ENCODE results near the gene SLC5A1.

The SLC5A1 gene

GRCh38 chr22:32042924-32043323 lies at the start of gene SLC5A1:
Gene SLC5A1, plus strand, starts transcription at chr22:32043261. Its CDS starts 21 bp downstream, at chr22:32043282.
- DNase-seq = peak; percentile 91

DNA sequence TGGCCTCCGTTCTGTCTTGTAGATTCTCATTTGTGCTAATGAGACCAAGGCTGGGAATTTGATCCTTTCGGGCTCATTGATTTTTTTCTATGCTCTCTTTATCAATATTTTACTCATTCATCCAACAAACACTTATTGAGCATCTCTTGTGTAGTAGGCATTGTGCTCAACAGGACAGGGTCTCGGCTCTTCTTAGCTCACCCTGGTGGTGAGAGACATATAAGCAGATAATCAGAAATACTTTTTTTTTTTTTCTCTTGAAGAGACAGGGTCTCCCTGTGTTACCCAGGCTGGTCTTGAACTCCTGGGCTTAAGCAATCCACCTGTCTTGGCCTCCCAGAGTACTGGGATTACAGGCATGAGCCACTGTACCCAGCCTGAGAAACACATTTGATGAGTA lies 48.0 kb upstream of the SLC5A1 start:
- DNase-seq = no peak

GRCh38 chr22:31995807-31996206 lies 47.3 kb upstream of the SLC5A1 start:
- no peak for DNase-seq

DNA sequence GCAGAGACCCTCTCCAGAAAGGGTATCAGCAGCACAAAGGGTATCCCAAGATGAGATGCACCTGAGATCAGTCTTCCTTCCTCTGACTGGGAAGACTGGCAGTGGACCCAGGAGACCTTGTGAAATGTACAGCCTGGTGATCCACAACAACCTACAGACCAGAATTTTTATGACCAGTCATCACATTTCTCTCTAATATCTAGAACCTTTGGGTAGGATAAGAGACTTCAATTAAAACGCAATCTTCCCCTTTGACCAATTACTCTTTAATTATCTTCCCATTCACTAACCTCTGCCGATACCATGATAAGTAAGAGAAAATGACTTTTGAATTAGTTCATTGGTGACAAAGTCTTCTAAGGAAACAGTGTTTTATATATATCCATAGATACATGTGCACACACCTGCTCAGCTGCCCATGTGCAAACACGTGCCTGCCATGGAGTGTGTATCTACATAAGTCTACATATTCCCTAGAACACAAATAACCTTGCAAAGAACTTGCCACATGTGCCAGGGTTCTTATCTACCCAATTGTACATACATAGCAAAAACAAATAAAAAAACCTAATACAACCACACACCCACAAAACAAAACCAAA lies 44.2 kb upstream of the SLC5A1 start:
- no peak for DNase-seq

DNA sequence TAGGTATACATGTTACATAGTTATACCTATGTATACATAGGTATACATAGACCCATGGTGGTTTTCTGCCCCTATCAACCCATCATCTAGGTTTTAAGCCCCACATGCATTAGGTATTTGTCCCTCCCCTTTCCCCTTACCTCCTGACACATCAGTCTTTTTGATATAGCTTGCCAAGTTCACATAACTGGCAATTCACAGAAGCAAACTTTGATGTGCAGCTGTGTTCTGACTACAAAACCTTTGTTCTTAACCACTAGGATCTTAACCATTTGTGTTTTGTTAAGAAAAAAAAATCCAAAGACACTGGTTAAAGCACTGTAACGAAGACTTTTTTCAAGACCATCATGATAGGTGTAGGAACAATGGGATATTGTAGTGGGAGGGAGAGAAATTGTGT lies 42.9 kb upstream of the SLC5A1 start:
- DNase-seq = no peak

GRCh38 chr22:32005453-32005852 lies 37.6 kb upstream of the SLC5A1 start:
- DNase-seq = no peak

DNA sequence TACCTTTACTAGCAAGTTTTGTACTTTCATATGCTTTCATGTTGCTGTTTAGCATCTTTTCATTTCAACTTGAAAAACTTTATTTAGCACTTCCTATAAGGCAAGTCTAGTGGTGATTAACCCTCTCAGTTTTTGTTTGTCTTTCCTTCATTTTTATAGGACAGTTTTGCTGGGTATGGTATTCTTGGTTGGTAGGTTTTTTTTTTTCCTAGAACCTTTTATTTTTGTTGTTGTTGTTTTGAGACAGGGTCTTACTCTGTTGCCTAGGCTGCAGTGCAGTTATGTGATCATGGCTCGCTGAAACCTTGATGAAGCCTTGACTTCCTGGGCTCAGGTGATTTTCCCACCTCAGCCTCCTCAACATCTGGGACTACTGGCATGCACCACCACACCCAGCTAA lies 29.9 kb upstream of the SLC5A1 start:
- no peak for DNase-seq

GRCh38 chr22:32016081-32016480 lies 27.0 kb upstream of the SLC5A1 start:
- DNase-seq = no peak

GRCh38 chr22:32018056-32018455 lies 25.0 kb upstream of the SLC5A1 start:
- no peak for DNase-seq

GRCh38 chr22:32020117-32020516 lies 22.9 kb upstream of the SLC5A1 start:
- no peak for DNase-seq

DNA sequence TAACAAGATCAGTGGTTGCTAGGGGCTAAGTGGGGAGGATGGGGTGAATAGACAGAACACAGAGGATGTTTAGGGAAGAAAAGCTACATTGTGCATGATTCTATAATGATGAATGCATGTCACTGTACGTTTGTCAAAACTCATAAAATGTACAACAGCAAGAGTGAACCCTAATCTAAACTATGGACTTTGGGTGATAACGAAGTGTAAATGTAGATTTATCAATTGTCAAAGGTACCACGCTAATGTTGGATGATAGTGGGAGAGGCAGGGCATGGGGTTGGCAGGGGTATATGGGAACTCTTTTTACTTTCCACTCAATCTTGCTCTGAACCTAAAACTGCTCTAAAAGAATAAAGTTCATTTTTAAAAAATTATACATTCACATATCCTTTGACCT lies 21.3 kb upstream of the SLC5A1 start:
- no peak for DNase-seq

GRCh38 chr22:32023251-32023827 lies 19.7 kb upstream of the SLC5A1 start:
- DNase-seq = no peak

- no peak for DNase-seq
These were observed 18.3 kb upstream of the SLC5A1 start for GRCh38 chr22:32024796-32025195.

DNA sequence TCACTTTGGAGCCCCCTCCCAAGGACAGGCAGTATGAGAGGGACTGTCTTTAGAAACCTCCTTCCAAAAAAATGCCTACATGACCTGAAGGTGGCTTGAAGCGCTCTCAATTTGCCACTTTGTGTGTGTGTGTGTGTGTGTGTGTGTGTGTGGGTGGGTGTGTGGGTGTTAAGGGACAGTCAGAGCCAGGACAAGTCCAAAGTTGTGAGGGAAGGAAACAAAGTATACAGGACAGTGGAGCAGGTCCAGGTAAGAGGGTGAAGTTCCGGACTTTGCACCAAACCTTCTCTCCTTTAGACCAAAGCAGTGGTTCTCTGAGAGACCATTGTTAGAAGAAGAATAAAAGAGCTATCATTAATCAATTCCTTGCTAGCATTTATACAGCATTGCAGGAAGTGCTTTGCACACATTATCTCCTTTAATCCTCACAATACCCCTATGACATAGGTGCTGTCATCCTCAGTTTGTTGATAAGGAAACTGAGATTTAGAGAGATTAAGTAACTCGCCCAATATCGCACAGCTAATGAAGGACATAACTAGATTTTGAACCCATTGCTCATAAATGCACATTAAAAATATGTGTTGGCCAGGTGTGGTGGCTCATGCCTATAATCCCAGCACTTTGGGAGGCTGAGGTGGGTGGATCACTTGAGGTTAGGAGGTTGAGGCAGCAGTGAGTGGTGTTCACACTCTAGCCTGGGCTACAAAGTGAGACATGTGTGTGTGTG lies 12.4 kb upstream of the SLC5A1 start:
- DNase-seq = no peak

DNA sequence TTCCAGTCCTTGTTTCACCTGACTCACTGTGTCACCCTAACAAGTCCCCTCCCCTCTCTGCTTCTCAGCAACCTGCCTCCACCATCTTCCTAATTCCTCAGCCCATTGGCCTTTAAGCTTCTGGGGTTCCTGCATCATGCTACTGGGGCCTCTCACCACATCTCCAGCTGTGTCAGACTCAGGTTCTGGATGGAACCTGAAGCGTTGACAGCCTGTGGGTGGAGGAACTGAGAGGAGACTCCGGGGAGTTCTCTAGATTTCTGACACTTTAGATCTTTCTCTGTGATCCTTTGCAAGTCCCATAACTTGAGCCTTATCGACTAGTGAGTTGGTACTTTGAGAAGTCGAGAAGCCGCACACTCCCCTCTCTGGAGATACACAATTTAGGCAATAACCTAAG lies 11.6 kb upstream of the SLC5A1 start:
- no peak for DNase-seq

DNA sequence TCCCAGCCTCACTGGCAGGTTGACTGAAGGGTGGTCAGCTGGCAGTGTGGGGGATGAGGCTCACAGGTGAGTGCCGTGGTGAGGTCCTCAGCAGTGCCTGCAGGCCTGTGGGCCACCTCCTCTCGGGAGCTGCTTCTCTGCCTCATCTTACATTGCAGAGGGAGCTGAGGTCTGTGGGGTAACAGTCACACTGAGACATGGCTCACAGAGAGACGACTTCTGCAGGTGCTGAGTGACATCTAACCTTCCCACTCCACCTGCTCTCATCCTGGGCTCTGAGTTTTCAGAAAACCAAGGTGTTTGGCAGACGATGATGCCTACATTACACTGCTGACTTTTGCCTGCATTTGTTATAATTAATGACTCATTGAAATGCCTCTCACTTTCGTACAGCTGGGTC lies 8.8 kb upstream of the SLC5A1 start:
- no peak for DNase-seq

GRCh38 chr22:32037236-32037635 lies 5.8 kb upstream of the SLC5A1 start:
- DNase-seq = no peak

GRCh38 chr22:32040324-32040904 lies 2.6 kb upstream of the SLC5A1 start:
- no peak for DNase-seq

GRCh38 chr22:32043391-32043790 lies 330 bp downstream of the SLC5A1 start:
- DNase-seq = no peak

GRCh38 chr22:32044477-32044876 lies 1.4 kb downstream of the SLC5A1 start:
- no peak for DNase-seq

- peak; percentile 83 for DNase-seq
These were observed 1.9 kb downstream of the SLC5A1 start for GRCh38 chr22:32044913-32045312.

GRCh38 chr22:32048069-32048468 lies 5.0 kb downstream of the SLC5A1 start:
- DNase-seq = no peak

DNA sequence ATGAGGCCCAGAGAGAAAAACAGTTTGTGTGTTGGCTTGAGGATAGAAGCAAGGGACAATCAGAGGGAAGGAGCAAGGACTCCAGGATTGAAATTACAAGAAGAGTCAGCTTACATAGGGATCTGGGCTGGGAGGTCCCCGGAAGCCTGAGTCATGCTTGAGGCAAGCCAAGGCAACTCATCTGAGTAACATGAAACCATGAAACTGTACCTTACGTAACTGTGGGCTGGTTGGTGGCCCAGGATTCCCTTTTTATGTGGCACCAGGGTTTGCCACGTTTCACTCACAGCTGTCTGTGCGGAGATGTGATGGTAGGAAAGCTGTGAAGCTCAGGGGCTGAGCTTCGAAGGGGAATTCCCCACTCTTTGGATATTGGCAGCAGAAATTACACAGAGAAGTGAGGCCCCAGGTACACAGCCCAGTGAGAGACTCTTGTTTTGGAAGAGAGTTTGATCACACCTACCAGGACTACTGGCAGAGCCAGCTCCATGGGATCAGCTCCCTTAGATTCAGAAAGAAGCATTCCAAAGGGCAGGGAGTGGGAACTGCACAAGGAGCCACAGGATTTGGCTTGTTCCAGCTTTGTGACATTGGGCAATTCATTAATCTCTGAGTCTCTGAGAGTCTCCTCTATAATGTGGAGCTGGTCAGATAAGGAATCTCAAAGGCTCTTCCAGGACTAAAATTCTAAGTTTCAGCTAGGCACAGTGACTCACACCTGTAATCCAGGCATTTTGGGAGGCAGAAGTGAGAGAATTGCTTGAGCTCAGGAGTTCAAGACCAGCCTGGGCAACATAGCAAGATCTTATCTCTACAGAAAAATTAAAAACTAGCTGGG lies 7.8 kb downstream of the SLC5A1 start:
- peak; percentile 78 for DNase-seq

All from NCI-H2029 (cell line).